ENCODE data around the gene PRR30.

The PRR30 gene

GRCh38 chr2:27115519-27115918 lies 23.7 kb downstream of the PRR30 start:
- TF ChIP-seq MAX (IDR thresholded peaks at IDR 0.05) (no peak), TCF12 (IDR thresholded peaks at IDR 0.05; ENCODE audit: low read depth) (no peak), USF1 (IDR thresholded peaks at IDR 0.05) (no peak), RAD21 (IDR thresholded peaks at IDR 0.05; ENCODE audit: low read depth) (no peak), NFIC (IDR thresholded peaks at IDR 0.05) (no peak), EP300 (IDR thresholded peaks at IDR 0.05; ENCODE audit: borderline replicate concordance) (no peak), EGR1 (IDR thresholded peaks at IDR 0.05) (no peak), TAF1 (IDR thresholded peaks at IDR 0.05; ENCODE audit: low read depth) (no peak), FOXM1 (IDR thresholded peaks at IDR 0.05; ENCODE audit: borderline replicate concordance, low read depth) (no peak), YY1 (IDR thresholded peaks at IDR 0.05; ENCODE audit: low read depth) (no peak), CREB1 (IDR thresholded peaks at IDR 0.05; ENCODE audit: low read depth) (no peak), ZBTB7A (IDR thresholded peaks at IDR 0.05; ENCODE audit: low read depth) (no peak)

GRCh38 chr2:27109083-27109482 lies 30.1 kb downstream of the PRR30 start:
- no peak for TF ChIP-seq YY1 (IDR thresholded peaks at IDR 0.05; ENCODE audit: low read depth)
- no peak for TF ChIP-seq RAD21 (IDR thresholded peaks at IDR 0.05; ENCODE audit: low read depth)
- TF ChIP-seq ZBTB7A (IDR thresholded peaks at IDR 0.05; ENCODE audit: low read depth): no peak
- TF ChIP-seq EP300 (IDR thresholded peaks at IDR 0.05; ENCODE audit: borderline replicate concordance): no peak
- no peak for TF ChIP-seq CREB1 (IDR thresholded peaks at IDR 0.05; ENCODE audit: low read depth)
- no peak for TF ChIP-seq FOXM1 (IDR thresholded peaks at IDR 0.05; ENCODE audit: borderline replicate concordance, low read depth)
- no peak for TF ChIP-seq TEAD4 (IDR thresholded peaks at IDR 0.05)
- no peak for TF ChIP-seq EGR1 (IDR thresholded peaks at IDR 0.05)
- no peak for TF ChIP-seq REST (IDR thresholded peaks at IDR 0.05; ENCODE audit: low read depth)
- TF ChIP-seq TAF1 (IDR thresholded peaks at IDR 0.05; ENCODE audit: low read depth): no peak
- no peak for TF ChIP-seq MAX (IDR thresholded peaks at IDR 0.05)
- no peak for TF ChIP-seq NFIC (IDR thresholded peaks at IDR 0.05)
- TF ChIP-seq TCF12 (IDR thresholded peaks at IDR 0.05; ENCODE audit: low read depth): no peak
- no peak for TF ChIP-seq USF1 (IDR thresholded peaks at IDR 0.05)
- TF ChIP-seq CEBPB (IDR thresholded peaks at IDR 0.05): no peak

- TF ChIP-seq ZBTB7A (IDR thresholded peaks at IDR 0.05; ENCODE audit: low read depth): no peak
- no peak for TF ChIP-seq REST (IDR thresholded peaks at IDR 0.05; ENCODE audit: low read depth)
- no peak for TF ChIP-seq RAD21 (IDR thresholded peaks at IDR 0.05; ENCODE audit: low read depth)
- no peak for TF ChIP-seq MAX (IDR thresholded peaks at IDR 0.05)
- no peak for TF ChIP-seq TEAD4 (IDR thresholded peaks at IDR 0.05)
- TF ChIP-seq CREB1 (IDR thresholded peaks at IDR 0.05; ENCODE audit: low read depth): no peak
- no peak for TF ChIP-seq CEBPB (IDR thresholded peaks at IDR 0.05)
Measured at GRCh38 chr2:27108221-27108620, 31.0 kb downstream of the PRR30 start.

GRCh38 chr2:27105981-27106380 lies 33.2 kb downstream of the PRR30 start:
- no peak for TF ChIP-seq RAD21 (IDR thresholded peaks at IDR 0.05; ENCODE audit: low read depth)

- TF ChIP-seq RAD21 (IDR thresholded peaks at IDR 0.05; ENCODE audit: low read depth) (no peak), USF1 (IDR thresholded peaks at IDR 0.05) (no peak), NFIC (IDR thresholded peaks at IDR 0.05) (no peak), EP300 (IDR thresholded peaks at IDR 0.05; ENCODE audit: borderline replicate concordance) (no peak), EGR1 (IDR thresholded peaks at IDR 0.05) (no peak), CEBPB (IDR thresholded peaks at IDR 0.05) (no peak), FOXM1 (IDR thresholded peaks at IDR 0.05; ENCODE audit: borderline replicate concordance, low read depth) (no peak), REST (IDR thresholded peaks at IDR 0.05; ENCODE audit: low read depth) (no peak), ZBTB7A (IDR thresholded peaks at IDR 0.05; ENCODE audit: low read depth) (no peak), CREB1 (IDR thresholded peaks at IDR 0.05; ENCODE audit: low read depth) (no peak), TAF1 (IDR thresholded peaks at IDR 0.05; ENCODE audit: low read depth) (no peak), TEAD4 (IDR thresholded peaks at IDR 0.05) (no peak), MAX (IDR thresholded peaks at IDR 0.05) (no peak), TCF12 (IDR thresholded peaks at IDR 0.05; ENCODE audit: low read depth) (no peak), YY1 (IDR thresholded peaks at IDR 0.05; ENCODE audit: low read depth) (no peak)
Measured at GRCh38 chr2:27102329-27102728, 36.9 kb downstream of the PRR30 start.
